Activated CD8-positive, alpha-beta memory T cell treated with anti-CD3 and anti-CD28 coated beads, Interleukin-2, amount 50 U/mL, for 24 hours (primary cell): ENCODE results near the gene SBK3.
"Not testable (repeated sequence)": the region's sequence is repeated elsewhere in the genome, so short reads cannot be mapped to it uniquely, and the experiment has no call there.

ENCODE experiments used
- DNase-seq: peaks from one replicate; pipeline ENCODE4 v3.0.0-alpha.2; 2020; ENCODE audit errors: extremely low read depth

The SBK3 gene

GRCh38 chr19:55545443-55545842, at the start of gene SBK3:
TSS of gene SBK3 (minus strand) at chr19:55545543. CDS start at chr19:55545543, 0 bp downstream.
- no peak for DNase-seq

DNA sequence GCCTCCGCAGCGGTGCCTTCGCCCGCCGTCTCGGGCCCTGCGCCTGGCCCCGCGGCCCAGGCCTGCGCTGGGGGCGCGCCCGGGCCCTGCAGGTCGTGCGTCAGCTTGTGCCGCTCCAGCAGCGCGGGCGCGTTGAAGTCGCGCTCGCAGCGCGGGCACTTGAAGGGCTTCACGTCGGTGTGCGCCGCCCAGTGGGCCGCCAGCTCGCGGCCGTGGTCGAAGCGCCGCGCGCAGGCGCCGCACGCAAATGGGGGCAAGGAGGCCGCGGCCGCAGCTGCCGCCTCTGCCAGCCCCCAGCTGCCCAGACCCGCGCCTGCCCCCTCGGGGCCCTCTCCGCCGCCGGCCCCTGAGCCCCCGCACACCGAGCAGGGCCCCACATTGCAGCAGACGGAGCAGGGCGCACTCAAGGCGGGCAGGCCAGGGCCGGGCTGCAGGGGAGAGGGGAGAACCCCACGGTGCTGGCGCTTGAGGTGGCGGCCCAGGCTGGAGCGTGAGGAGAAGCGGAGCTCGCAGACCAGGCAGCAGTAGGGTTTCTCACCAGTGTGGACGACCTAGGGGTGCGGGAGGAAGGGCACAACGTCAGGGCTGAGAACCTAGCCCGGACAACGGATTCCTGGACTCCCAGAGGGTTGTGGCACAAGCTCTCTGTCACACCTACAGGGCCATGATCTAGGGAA, 47.9 kb upstream of the SBK3 start:
- no peak for DNase-seq

- DNase-seq: no peak
Measured at GRCh38 chr19:55592391-55593090, 47.2 kb upstream of the SBK3 start.

- no peak for DNase-seq
Measured at GRCh38 chr19:55591555-55591954, 46.2 kb upstream of the SBK3 start.

DNA sequence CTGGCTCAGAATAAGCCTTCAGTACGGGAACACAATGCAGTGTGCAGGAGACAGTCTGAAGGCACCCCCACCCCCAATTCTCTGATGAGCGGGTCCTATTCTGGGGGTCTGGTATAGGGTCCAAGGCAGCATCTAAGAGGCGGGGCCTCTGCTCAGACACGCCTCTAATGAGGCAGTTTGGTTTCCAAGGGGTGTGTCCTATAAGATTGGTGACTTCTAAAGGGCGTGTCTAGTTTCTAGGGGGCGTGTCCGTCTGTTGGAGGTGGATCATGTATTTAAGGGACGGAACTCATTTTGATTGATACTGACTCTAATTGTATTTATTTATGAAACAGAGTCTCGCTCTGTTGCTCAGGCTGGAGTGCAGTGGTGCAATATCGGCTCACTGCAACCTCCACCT, 45.3 kb upstream of the SBK3 start:
- DNase-seq: no peak

GRCh38 chr19:55590109-55590508, 44.8 kb upstream of the SBK3 start:
- no peak for DNase-seq

DNA sequence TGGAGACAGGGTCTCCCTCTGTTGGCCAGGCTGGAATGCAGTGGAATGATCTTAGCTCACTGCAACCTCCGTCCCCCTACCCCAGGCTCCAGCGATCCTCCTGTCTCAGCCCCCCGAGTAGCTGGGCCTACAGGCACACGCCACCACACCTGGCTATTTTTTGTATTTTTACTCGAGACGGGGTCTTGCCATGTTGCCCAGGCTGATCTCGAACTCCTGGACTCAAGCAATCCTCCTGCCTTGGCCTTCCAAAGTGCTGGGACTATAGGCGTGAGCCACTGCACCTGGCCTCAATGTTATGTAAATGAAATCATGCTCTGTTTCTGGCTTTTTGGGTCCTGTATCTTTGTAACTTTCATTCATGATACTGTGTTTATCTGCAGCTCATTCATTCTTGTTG, 43.4 kb upstream of the SBK3 start:
- DNase-seq: no peak

DNA sequence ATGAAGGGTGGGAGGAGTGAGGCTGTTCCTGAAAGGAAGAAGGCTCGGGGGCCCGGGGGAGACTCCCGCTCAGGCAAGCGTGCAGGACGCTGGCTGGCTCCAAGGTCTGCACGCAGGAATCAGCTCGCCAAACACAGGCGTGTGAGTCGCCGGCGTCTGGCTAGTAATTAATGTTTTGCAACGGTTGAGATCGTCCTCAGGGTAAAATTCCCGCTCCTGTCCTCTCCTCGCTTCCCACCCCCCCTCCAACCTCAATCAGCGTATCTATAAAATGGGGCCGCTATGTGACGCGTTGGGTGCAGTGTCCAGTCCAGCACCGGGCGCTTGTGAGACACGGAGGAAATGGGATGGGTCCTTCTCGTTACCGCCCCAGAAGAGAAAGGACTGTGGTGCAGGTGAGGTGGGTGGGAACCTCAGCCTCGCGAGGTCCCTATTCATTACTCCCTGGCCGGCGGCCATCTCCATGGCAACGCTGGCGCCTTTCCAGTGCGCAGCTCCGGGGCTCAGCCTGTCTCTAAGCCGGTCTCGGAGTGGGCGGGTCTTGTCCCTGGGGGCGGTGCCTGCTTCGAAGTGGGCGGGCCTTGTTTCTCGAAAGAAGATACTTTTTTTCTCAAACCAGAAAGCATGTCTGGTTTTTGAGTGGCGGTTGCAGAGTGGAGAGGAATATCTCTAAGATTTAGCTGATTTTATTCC, 41.8 kb upstream of the SBK3 start:
- DNase-seq: peak; percentile 88

DNA sequence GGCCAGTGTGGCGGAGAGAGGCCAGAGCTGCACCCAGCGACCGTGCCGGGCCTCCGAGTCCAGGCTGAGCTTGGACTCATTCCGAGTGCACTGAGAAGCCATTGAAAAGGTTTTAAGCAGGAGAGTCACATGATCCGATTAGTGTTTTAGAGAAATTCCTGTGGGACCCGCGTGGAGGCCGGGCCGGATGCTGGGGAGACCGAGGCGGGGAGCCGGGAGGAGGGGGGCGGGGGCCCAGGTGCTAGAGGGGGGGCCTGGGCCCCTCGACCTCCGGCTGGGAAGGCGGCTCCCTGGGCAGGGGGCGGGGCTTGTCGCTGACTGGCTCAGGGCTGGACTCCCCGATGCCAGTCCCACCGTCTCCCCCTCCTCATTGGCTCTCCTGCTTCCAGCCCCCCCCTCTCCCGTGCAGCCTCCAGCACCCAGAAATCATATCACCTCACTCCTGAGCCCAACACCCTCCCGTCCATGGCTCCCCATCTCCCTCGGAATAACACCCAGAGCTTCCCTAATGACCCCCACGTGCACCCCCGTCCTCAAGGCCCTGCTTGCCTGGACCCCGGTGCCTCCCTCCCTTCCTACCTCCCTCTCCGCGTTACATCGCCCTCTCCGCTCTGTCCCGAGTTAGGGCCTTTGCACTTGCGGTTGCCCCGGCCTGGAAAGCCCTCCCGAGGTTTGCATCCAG, 40.5 kb upstream of the SBK3 start:
- DNase-seq: no peak

DNA sequence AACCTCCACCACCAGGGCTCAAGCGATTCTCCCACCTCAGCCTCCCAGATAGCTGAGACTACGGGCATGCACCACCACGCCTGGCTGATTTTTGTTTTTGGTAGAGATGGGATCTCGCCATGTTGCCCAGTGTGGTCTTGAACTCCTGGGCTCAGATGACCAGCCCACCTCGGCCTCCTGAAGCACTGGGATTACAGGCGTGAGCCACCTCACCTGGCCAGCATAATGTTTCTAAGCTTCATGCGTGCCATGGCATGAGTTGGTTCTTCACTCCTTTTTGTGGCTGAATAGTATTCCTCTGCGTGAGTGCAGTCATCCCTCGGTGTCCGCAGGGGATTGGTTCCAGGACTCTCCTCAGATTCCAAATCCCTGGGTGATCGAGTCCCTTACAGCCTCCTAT, 39.5 kb upstream of the SBK3 start:
- no peak for DNase-seq

DNA sequence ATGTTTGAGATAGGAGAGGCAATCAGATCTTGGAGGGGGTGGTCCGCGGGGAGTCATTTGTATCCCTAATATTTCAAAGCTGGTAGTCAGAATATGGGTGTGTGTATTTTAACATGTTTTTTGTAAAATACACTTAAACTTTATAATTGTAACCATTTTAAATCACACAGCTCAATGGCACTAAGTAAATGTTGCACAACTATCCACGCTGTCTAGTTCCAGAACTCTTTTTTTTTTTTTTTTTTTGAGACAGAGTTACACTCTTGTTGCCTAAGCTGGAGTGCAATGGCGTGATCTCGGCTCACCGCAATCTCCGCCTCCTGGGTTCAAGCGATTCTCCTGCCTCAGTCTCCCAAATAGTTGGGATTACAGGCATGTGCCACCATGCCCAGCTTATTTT, 38.6 kb upstream of the SBK3 start:
- DNase-seq: not testable (repeated sequence)

GRCh38 chr19:55582284-55582683, 36.9 kb upstream of the SBK3 start:
- DNase-seq: not testable (repeated sequence)

DNA sequence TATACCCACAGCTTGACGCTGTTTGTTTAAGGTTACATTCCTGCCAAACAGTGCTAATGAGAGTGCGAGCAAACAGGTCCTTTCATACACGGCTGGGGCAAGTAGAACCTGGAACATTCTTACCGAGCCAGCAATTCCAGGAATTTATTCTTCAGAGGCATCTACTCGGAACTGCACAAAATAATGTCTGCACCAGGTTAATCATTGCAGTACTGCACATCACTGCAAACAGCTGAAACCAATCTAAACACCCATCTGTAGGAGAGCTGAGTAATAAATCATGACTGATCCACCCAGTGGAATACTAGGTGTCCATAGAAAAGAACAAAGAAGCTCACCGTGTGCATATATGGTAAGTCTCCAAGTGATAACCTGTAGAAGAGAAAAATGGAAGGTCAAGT, 36.5 kb upstream of the SBK3 start:
- no peak for DNase-seq

DNA sequence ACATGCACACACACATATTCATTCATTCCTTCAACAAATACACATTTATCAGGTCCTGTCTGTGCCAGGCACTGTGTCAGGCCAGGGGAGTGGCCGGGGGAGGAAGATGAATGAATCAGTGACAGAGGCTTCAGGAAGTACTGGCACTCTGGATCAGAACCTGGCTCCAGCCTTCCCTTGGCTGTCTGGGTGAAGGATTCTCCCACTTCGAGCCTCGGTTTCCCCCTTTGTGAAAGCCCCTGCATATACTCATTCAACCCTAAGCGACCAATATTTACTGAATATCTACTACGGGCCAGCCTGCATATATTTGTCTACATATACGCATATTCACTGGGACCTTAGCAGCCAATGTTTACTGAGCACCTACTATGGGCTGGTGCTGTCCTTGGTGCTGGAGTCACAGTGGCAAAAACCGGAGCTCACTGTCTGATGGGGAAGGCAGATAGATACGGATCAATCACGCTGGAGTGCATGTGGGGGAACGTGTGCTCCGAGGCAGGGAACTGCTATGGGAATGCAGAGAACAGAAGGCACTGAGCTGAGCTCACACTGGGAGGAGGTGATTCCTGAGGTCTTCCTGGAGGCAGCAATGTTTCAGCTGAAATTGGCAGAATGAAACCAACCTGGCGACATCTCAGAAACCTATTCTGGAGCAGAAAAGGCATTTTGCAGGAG, 35.9 kb upstream of the SBK3 start:
- DNase-seq: no peak

- peak; percentile 57 for DNase-seq
Measured at GRCh38 chr19:55580628-55581144, 35.3 kb upstream of the SBK3 start, which contains the start of gene ZNF579. TSS of gene ZNF579 (minus strand) at chr19:55580848. CDS start at chr19:55579639, 1,209 bp downstream.

- no peak for DNase-seq
Measured at GRCh38 chr19:55579766-55580621, 34.7 kb upstream of the SBK3 start.

DNA sequence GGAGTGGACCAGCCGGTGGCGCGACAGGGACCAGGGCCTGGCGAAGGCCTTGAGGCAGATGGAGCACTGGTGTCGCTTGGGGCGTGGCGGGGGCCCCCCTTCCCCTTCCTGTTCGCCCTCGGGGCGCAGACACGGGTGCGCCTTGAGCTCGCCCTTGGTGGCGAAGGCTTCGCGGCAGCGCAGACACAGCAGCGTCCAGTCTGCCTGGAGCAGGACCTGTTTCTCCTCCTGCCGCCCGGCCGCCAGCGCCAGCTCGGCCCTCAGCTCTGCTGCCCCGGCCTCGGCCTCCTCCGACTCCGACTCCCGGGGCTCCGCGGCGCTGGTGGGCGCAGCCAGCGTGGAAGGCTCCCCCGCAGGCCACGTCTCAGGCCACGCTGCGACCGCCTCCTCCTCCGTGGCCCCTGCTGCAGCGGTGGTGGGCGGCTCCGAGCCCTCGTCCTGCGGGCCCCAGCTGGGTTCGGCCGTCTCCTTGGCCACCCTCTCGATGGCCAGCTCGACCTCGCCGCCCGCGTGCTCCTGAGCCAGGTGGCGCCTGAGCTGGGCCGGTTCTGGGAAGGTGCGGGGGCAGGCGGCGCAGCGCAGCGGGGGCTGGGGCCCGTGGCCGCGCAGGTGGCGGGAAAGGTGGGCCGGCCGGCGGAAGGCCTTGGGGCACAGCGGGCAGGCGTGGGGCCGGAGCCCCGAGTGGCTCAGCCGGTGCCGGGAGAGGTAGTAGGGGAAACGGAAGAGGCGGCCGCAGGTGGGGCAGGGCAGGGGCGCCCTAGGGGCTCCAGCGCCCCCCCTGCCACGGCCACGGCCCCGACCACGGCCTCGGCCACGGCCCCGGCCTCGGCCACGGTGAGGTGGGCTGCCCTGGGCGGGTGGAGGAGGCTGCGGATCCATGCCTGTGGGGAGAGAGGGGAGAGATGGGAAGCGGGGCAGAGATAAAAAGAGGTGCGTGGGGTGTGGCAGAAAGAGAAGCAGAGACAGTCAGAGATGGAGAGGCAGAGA, 33.7 kb upstream of the SBK3 start:
- no peak for DNase-seq

DNA sequence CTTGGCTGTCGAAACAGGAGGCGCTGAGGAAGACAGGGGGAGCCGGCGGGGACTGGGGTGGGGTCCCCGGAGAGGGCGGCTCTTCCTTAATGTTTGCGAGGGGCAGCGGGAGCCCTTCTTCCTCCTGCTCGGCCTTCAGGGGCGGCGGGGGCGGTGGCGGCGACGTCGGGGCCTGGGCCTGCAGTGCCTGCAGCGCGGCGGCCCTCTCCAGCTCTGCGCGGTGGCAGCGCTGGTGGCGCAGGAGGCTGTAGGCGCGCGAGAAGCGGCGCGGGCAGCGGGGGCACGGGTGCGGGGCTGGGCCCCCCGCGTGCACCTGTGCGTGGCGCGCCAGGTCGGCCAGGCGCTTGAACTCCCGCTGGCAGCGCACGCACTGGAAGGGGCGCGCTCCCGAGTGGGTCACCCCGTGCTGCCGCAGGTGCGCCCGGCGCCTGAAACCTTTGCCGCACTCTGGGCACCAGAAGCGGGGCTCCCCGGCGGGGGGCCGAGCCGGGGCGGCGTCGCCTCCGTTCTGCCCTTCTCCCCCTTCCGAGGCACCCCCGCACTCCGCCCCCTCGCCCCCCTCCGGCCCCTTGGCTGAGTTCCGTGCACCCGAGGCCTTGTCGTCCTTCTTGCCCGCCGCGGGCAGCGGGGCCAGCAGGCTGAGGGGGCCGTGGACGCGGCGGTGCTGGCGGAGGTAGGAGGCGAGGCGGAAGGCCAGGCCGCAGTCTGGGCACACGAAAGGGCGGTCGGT, 32.9 kb upstream of the SBK3 start:
- no peak for DNase-seq

DNA sequence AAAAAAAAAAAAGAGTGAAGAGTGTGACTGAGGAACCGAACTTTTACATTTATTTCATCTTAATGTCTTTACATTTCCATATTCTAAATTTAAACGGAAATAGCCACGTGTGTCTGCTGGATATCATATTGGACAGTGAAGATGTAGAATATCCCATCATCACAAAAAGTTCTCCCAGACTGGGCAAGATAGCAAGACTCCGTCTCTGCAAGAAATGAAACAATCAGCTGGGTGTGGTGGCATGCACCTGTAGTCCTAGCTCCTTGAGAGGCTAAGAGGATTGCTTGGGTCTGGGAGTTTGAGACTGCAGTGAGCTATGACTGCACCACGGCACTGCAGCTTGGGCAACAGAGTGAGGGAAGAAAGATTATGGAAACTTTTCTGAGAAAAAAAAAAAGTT, 31.4 kb upstream of the SBK3 start:
- DNase-seq: no peak
